Loucy (cell line): ENCODE results near the gene FCGBP.

Source experiments
- CTCF ChIP-seq: fragments of 200-600 bp; sonication (generic); conservative IDR thresholded peaks from 2 replicates; pipeline ENCODE4 v1.5.1; 2014; ENCODE audit warnings: mild to moderate bottlenecking, antibody characterized with exemption, low read length
- EZH2phosphoT487 ChIP-seq: fragments of 200-600 bp; IDR thresholded peaks from 2 replicates; pipeline ENCODE4 v1.6.1; 2018; ENCODE audit warnings: antibody characterized with exemption, mild to moderate bottlenecking, moderate library complexity, borderline replicate concordance

- no peak for TF ChIP-seq CTCF
- TF ChIP-seq EZH2phosphoT487: no peak
Observed at GRCh38 chr19:39906283-39906682, 28.2 kb downstream of the FCGBP start.
